ENCODE results near the gene PLXNA1. TPM values are rescaled to one million over a fixed set of nuclear protein-coding genes. Genes with fewer than 3 reads are reported as not detected.

The PLXNA1 gene
- polyA plus RNA-seq, 1 of the 3 experiments (the other 2 are of a cell fraction) = 48.1 TPM

DNA sequence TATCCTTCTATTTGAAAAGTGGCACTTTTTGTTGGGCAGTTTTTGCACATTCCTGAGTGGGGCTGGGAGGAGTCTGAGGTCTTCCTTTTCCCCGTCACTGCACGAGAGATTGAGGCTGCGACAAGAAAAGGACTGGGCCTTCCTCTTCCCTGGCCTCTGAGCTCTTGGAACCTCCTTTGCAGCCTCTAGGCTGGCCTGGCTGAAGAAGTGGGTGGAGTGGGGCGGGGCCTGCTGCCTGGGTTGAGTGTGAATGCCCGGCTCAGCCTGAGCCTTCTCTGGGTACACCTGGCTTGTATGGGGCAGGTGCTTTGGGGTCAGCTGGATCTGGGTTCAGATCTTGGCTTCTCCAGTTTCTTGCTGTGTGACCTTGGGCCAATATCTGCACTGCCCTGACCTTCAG, 43.1 kb downstream of the PLXNA1 start:
- Histone ChIP-seq H4K20me1 (ENCODE audit: insufficient read depth) (no peaks in the 10 kb centered on the region), H3K4me2 (no peak overlapping the region), H3K27me3 (ENCODE audit: insufficient read depth) (no peaks in the 10 kb centered on the region), H3K9ac (no peak overlapping the region), H3K36me3 (replicated peaks in 1 of 2; ENCODE audit: control insufficient read depth in 1 of 2, insufficient read depth in 2 of 2, low read length in 1 of 2) (peaks cover 3 to 95% of the 10 kb centered on the region in 2 experiments), H3K4me3 (ENCODE audit: low read depth in 2 of 2, low read length in 1 of 2) (no peak overlapping the region), H3K4me1 (ENCODE audit: control insufficient read depth in 1 of 2, insufficient read depth in 2 of 2, low read depth in 1 of 2, low read length in 1 of 2) (peaks cover 0 to under 1% of the 10 kb centered on the region in 2 experiments; a peak in 1 of 4 replicates), H3K9me2 (no peaks in the 10 kb centered on the region), H3F3A (replicated peaks; ENCODE audit: insufficient read depth) (no peaks in the 10 kb centered on the region), H3K9me3 (no peaks in the 10 kb centered on the region), H3K79me2 (ENCODE audit: insufficient read depth) (no peaks in the 10 kb centered on the region), H3K27ac (ENCODE audit: low read depth in 2 of 2, low read length in 1 of 2) (no peak overlapping the region), H2AFZ (ENCODE audit: low read depth) (no peak overlapping the region)
- WGBS (ENCODE audit: low lambda C conversion rate) = 87% methylated on average over 4 of the region's 5 CpGs
- TF ChIP-seq NRF1 (IDR thresholded peaks at IDR 0.05; ENCODE audit: low read depth, low read length) = no peak
- TF ChIP-seq MEF2A (IDR thresholded peaks at IDR 0.05; ENCODE audit: borderline replicate concordance, low read depth) = no peak
- TF ChIP-seq SMC3 (IDR thresholded peaks at IDR 0.05; ENCODE audit: low read depth, low read length) = no peak
- TF ChIP-seq RAD21 (IDR thresholded peaks at IDR 0.05; ENCODE audit: low read length) = no peak
- ChIA-PET CTCF (no interaction called here), POLR2A (no interaction called here)
- DNase-seq = no peak

DNA sequence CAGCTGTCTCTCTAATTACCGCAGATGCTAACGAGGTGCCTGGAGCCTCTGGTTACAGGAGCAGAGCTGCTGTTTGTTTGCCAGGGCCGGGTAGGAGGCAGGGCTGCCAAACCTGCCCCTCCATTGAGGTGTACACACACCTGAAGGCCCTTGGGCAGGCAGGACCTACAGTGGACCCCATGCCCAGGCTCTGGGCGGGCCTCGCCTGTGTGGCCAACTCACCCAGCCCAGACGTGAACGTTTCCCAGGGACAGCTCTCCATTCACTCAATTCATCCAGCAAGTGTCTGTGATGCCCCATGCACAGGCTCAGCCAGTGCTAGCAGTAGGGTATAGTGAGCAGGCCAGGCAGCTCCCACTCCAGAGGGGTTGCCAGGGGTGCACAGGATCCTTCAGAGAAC, 43.7 kb downstream of the PLXNA1 start:
- Histone ChIP-seq H3K36me3 (replicated peaks in 1 of 2; ENCODE audit: control insufficient read depth in 1 of 2, insufficient read depth in 2 of 2, low read length in 1 of 2) (peaks cover 3 to 94% of the 10 kb centered on the region in 2 experiments), H3K4me3 (ENCODE audit: low read depth in 2 of 2, low read length in 1 of 2) (no peak overlapping the region), H2AFZ (ENCODE audit: low read depth) (no peak overlapping the region), H4K20me1 (ENCODE audit: insufficient read depth) (no peaks in the 10 kb centered on the region), H3F3A (replicated peaks; ENCODE audit: insufficient read depth) (no peaks in the 10 kb centered on the region), H3K4me1 (ENCODE audit: control insufficient read depth in 1 of 2, insufficient read depth in 2 of 2, low read depth in 1 of 2, low read length in 1 of 2) (no peaks in the 10 kb centered on the region; a peak in 1 of 4 replicates), H3K27me3 (ENCODE audit: insufficient read depth) (no peaks in the 10 kb centered on the region), H3K4me2 (no peak overlapping the region), H3K9me2 (no peaks in the 10 kb centered on the region), H3K27ac (ENCODE audit: low read depth in 2 of 2, low read length in 1 of 2) (no peak overlapping the region), H3K79me2 (ENCODE audit: insufficient read depth) (no peaks in the 10 kb centered on the region), H3K9ac (no peak overlapping the region), H3K9me3 (no peaks in the 10 kb centered on the region)
- ChIA-PET POLR2A (no interaction called here), CTCF (no interaction called here)
- WGBS (ENCODE audit: low lambda C conversion rate) = 100% methylated on average over 5 of the region's 7 CpGs
- DNase-seq = no peak
- no peak for TF ChIP-seq SMC3 (IDR thresholded peaks at IDR 0.05; ENCODE audit: low read depth, low read length)
- TF ChIP-seq NFIC (IDR thresholded peaks at IDR 0.05; ENCODE audit: borderline replicate concordance) = no peak
- no peak for TF ChIP-seq SIN3A (IDR thresholded peaks at IDR 0.05; ENCODE audit: borderline replicate concordance, low read depth, low read length)
- no peak for TF ChIP-seq GABPA (IDR thresholded peaks at IDR 0.05; ENCODE audit: low read depth)
- TF ChIP-seq, protein P1, sequence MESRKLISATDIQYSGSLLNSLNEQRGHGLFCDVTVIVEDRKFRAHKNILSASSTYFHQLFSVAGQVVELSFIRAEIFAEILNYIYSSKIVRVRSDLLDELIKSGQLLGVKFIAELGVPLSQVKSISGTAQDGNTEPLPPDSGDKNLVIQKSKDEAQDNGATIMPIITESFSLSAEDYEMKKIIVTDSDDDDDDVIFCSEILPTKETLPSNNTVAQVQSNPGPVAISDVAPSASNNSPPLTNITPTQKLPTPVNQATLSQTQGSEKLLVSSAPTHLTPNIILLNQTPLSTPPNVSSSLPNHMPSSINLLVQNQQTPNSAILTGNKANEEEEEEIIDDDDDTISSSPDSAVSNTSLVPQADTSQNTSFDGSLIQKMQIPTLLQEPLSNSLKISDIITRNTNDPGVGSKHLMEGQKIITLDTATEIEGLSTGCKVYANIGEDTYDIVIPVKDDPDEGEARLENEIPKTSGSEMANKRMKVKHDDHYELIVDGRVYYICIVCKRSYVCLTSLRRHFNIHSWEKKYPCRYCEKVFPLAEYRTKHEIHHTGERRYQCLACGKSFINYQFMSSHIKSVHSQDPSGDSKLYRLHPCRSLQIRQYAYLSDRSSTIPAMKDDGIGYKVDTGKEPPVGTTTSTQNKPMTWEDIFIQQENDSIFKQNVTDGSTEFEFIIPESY (IDR thresholded peaks at IDR 0.05; ENCODE audit: borderline replicate concordance, low read depth) = no peak
- no peak for TF ChIP-seq ELF1 (IDR thresholded peaks at IDR 0.05)
- TF ChIP-seq, protein P2, sequence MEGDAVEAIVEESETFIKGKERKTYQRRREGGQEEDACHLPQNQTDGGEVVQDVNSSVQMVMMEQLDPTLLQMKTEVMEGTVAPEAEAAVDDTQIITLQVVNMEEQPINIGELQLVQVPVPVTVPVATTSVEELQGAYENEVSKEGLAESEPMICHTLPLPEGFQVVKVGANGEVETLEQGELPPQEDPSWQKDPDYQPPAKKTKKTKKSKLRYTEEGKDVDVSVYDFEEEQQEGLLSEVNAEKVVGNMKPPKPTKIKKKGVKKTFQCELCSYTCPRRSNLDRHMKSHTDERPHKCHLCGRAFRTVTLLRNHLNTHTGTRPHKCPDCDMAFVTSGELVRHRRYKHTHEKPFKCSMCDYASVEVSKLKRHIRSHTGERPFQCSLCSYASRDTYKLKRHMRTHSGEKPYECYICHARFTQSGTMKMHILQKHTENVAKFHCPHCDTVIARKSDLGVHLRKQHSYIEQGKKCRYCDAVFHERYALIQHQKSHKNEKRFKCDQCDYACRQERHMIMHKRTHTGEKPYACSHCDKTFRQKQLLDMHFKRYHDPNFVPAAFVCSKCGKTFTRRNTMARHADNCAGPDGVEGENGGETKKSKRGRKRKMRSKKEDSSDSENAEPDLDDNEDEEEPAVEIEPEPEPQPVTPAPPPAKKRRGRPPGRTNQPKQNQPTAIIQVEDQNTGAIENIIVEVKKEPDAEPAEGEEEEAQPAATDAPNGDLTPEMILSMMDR (IDR thresholded peaks at IDR 0.05) = no peak
- TF ChIP-seq, protein P3, sequence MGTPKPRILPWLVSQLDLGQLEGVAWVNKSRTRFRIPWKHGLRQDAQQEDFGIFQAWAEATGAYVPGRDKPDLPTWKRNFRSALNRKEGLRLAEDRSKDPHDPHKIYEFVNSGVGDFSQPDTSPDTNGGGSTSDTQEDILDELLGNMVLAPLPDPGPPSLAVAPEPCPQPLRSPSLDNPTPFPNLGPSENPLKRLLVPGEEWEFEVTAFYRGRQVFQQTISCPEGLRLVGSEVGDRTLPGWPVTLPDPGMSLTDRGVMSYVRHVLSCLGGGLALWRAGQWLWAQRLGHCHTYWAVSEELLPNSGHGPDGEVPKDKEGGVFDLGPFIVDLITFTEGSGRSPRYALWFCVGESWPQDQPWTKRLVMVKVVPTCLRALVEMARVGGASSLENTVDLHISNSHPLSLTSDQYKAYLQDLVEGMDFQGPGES (IDR thresholded peaks at IDR 0.05; ENCODE audit: low read depth, low read length) = no peak

Data from SK-N-SH (cell line).